Ramos (cell line): ENCODE data around the gene CERS6.

Experiments used
- in situ Hi-C: fragments of 300-500 bp; cut with MboI; formaldehyde crosslinking; loops from one replicate; pipeline ENCODE4 v1.14.3; 2022; ENCODE audit warnings: low sequenced_read_pairs; ENCODE audit not compliant: unreplicated experiment

Gene CERS6

GRCh38 chr2:168526641-168527040 is 70.6 kb downstream of the CERS6 start:
- in situ Hi-C loops = no loop called here

- in situ Hi-C loops = no loop called here
Measured at GRCh38 chr2:168528016-168528415, 71.9 kb downstream of the CERS6 start.

- in situ Hi-C loops = no loop called here
Measured at GRCh38 chr2:168528469-168528868, 72.4 kb downstream of the CERS6 start.

GRCh38 chr2:168529054-168529833 is 73.2 kb downstream of the CERS6 start:
- in situ Hi-C loops = no loop called here

- in situ Hi-C loops = no loop called here
Measured at GRCh38 chr2:168529900-168530561, 74.0 kb downstream of the CERS6 start.

- in situ Hi-C loops = no loop called here
Measured at GRCh38 chr2:168530982-168531622, 75.0 kb downstream of the CERS6 start.

- in situ Hi-C loops = no loop called here
Measured at GRCh38 chr2:168534926-168535325, 78.9 kb downstream of the CERS6 start.

GRCh38 chr2:168536925-168537466 is 80.9 kb downstream of the CERS6 start:
- in situ Hi-C loops = no loop called here

- in situ Hi-C loops = no loop called here
Measured at GRCh38 chr2:168538133-168538532, 82.1 kb downstream of the CERS6 start.

GRCh38 chr2:168538534-168538933 is 82.5 kb downstream of the CERS6 start:
- in situ Hi-C loops = no loop called here

GRCh38 chr2:168539945-168540344 is 83.9 kb downstream of the CERS6 start:
- in situ Hi-C loops = no loop called here

- in situ Hi-C loops = no loop called here
Measured at GRCh38 chr2:168541858-168542257, 85.8 kb downstream of the CERS6 start.

- in situ Hi-C loops = no loop called here
Measured at GRCh38 chr2:168543037-168543436, 87.0 kb downstream of the CERS6 start.

GRCh38 chr2:168543935-168544334 is 87.9 kb downstream of the CERS6 start:
- in situ Hi-C loops = no loop called here

- in situ Hi-C loops = no loop called here
Measured at GRCh38 chr2:168545439-168546082, 89.5 kb downstream of the CERS6 start.

- in situ Hi-C loops = no loop called here
Measured at GRCh38 chr2:168550670-168551069, 94.6 kb downstream of the CERS6 start.

- in situ Hi-C loops = no loop called here
Measured at GRCh38 chr2:168552450-168552856, 96.4 kb downstream of the CERS6 start.

GRCh38 chr2:168555283-168555682 is 99.2 kb downstream of the CERS6 start:
- in situ Hi-C loops = no loop called here

- in situ Hi-C loops = no loop called here
Measured at GRCh38 chr2:168559187-168559586, 103.1 kb downstream of the CERS6 start.

GRCh38 chr2:168560817-168561499 is 104.9 kb downstream of the CERS6 start:
- in situ Hi-C loops = no loop called here
